SU-DHL-6 (cell line): ENCODE measurements around the gene RFK.

Experiments used
- H2AFZ ChIP-seq: fragments of 200-600 bp; sonication (generic); 2 replicates; pipeline ENCODE4 v1.6.1; 2014; ENCODE audit warnings: low read depth, mild to moderate bottlenecking, moderate library complexity, mixed read lengths, antibody characterized with exemption, low read length; ENCODE audit not compliant: severe bottlenecking
- H3F3A ChIP-seq: fragments of 200-600 bp; shearing (Covaris generic); 2 replicates; pipeline ENCODE4 v1.6.0; 2016; ENCODE audit warnings: antibody characterized with exemption, mild to moderate bottlenecking; ENCODE audit not compliant: insufficient read depth
- H3K27ac ChIP-seq: fragments of 200-600 bp; sonication (generic); 2 replicates; pipeline ENCODE4 v1.5.1; 2016; ENCODE audit warnings: low read depth, mild to moderate bottlenecking, low read length, moderate library complexity, mixed read lengths
- H3K27me3 ChIP-seq: fragments of 200-600 bp; sonication (generic), shearing (Covaris generic); 2 replicates; pipeline ENCODE4 v1.6.0; 2014; ENCODE audit warnings: mild to moderate bottlenecking, low read length
- H3K36me3 ChIP-seq: fragments of 200-600 bp; sonication (generic); 2 replicates; pipeline ENCODE4 v1.6.1; 2014; ENCODE audit warnings: mild to moderate bottlenecking, low read length, mixed read lengths
- H3K4me2 ChIP-seq: fragments of 300-600, 200-600 bp; shearing (Covaris generic), sonication (generic); 2 replicates; pipeline ENCODE4 v1.6.0; 2014; ENCODE audit warnings: low read length, low read depth, mild to moderate bottlenecking; ENCODE audit not compliant: poor library complexity, severe bottlenecking
- H3K4me3 ChIP-seq: fragments of 200-600 bp; sonication (generic); 2 replicates; pipeline ENCODE4 v1.5.1; 2014; ENCODE audit warnings: antibody characterized with exemption, low read length, mild to moderate bottlenecking, mixed read lengths; ENCODE audit not compliant: insufficient read depth, poor library complexity, severe bottlenecking
- H3K79me2 ChIP-seq: fragments of 200-600 bp; sonication (generic); 2 replicates; pipeline ENCODE4 v1.6.1; 2014; ENCODE audit warnings: mild to moderate bottlenecking, low read length, moderate library complexity; ENCODE audit not compliant: insufficient read depth
- H3K9ac ChIP-seq: fragments of 200-600 bp; sonication (generic); 2 replicates; pipeline ENCODE4 v1.7.0; 2014; ENCODE audit warnings: mild to moderate bottlenecking, low read length
- H3K9me2 ChIP-seq: fragments of 200-600 bp; sonication (generic); replicated peaks from 2 replicates; pipeline ENCODE4 v1.6.1; 2014; ENCODE audit warnings: low read length; ENCODE audit not compliant: insufficient read depth
- H3K9me3 ChIP-seq: fragments of 200-600 bp; sonication (generic); 2 replicates; pipeline ENCODE4 v1.6.1; 2014; ENCODE audit warnings: low read length, mixed read lengths; ENCODE audit not compliant: insufficient read depth
- H4K20me1 ChIP-seq: fragments of 200-600 bp; sonication (generic); 2 replicates; pipeline ENCODE4 v1.6.1; 2014; ENCODE audit warnings: low read depth, mild to moderate bottlenecking, antibody characterized with exemption, low read length, moderate library complexity, mixed read lengths
- CTCF ChIP-seq: fragments of 200-600 bp; sonication (generic); IDR thresholded peaks from one replicate; pipeline ENCODE4 v1.5.1; 2017; ENCODE audit warnings: antibody characterized with exemption, mild to moderate bottlenecking, low read length, moderate library complexity; ENCODE audit not compliant: insufficient read depth, poor library complexity, severe bottlenecking
- EZH2phosphoT487 ChIP-seq: fragments of 200-600 bp; sonication (generic), shearing (Covaris generic); conservative IDR thresholded peaks from 2 replicates; pipeline ENCODE4 v1.6.1; 2018; ENCODE audit warnings: mild to moderate bottlenecking, antibody characterized with exemption, low read length, moderate library complexity, mixed read lengths

The RFK gene

GRCh38 chr9:76338418-76338817 lies 55.8 kb downstream of the RFK start:
- Histone ChIP-seq H3K27me3 (no peaks in the 10 kb centered on the region), H3F3A (no peaks in the 10 kb centered on the region), H3K4me3 (no peak overlapping the region), H3K27ac (no peak overlapping the region), H3K9me3 (no peaks in the 10 kb centered on the region), H3K4me2 (no peak overlapping the region), H3K9me2 (no peaks in the 10 kb centered on the region; the same call in 1 of the 2 replicates), H3K36me3 (no peaks in the 10 kb centered on the region), H4K20me1 (no peaks in the 10 kb centered on the region), H2AFZ (no peak overlapping the region), H3K9ac (no peak overlapping the region), H3K79me2 (no peaks in the 10 kb centered on the region)
- TF ChIP-seq CTCF: no peak
- no peak for TF ChIP-seq EZH2phosphoT487

- Histone ChIP-seq H3K9me2 (no peaks in the 10 kb centered on the region; the same call in 1 of the 2 replicates), H3K36me3 (no peaks in the 10 kb centered on the region), H3K4me3 (no peak overlapping the region), H3K79me2 (no peaks in the 10 kb centered on the region), H2AFZ (no peak overlapping the region), H3K27me3 (no peaks in the 10 kb centered on the region), H4K20me1 (no peaks in the 10 kb centered on the region), H3K4me2 (no peak overlapping the region), H3K9ac (no peak overlapping the region), H3K27ac (no peak overlapping the region), H3K9me3 (no peaks in the 10 kb centered on the region), H3F3A (no peaks in the 10 kb centered on the region)
- TF ChIP-seq CTCF (no peak), EZH2phosphoT487 (no peak)
Observed at GRCh38 chr9:76336027-76336426, 58.2 kb downstream of the RFK start.
